GM21447 (cell line): Measurements from ENCODE around the gene ATF6.
"Not testable (repeated sequence)": the region's sequence is repeated elsewhere in the genome, so short reads cannot be mapped to it uniquely, and the experiment has no call there.

Experiments
- ATAC-seq: cut with Tn5 transposase; IDR thresholded peaks from one replicate; pipeline ENCODE4 v1.9.1; 2021; ENCODE audit not compliant: unreplicated experiment

The ATF6 gene

DNA sequence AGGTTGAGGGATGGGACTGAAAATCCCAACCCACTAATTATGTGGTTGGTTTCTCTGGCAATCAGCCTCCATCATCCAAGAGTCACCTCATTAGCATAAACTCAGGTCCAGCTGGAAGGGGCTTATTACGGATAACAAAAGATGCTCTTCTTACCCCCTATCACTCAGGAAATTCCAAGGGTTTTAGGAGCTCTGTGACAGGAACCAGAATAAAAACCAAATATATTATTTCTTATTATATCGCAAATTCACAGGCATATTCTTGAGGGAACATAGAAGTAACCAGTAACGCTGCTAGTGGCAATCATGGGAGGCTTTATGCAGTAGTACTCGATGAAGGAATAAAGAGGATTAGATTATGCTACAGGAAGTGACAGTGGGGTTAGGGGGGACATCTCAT, 59.7 kb downstream of the ATF6 start:
- ATAC-seq: no peak

DNA sequence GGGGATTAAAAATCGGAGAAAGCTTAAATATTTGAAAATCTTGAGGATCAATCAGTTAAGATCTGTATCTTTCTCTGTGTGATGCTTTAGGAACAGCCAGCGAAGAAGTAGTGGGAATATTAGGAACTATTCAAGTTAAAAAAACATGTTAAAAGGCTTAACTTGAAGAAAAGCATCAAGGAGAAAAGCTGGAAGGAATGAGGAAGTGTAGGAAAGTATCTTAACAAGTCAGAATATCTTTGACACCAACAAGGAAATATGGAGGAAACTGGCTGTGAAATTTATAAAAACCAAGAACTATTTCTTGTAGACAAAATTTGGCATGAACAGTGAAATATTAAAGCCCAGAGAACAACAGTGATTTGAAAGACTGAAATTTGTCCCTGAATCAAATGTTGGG, 60.4 kb downstream of the ATF6 start:
- no peak for ATAC-seq

DNA sequence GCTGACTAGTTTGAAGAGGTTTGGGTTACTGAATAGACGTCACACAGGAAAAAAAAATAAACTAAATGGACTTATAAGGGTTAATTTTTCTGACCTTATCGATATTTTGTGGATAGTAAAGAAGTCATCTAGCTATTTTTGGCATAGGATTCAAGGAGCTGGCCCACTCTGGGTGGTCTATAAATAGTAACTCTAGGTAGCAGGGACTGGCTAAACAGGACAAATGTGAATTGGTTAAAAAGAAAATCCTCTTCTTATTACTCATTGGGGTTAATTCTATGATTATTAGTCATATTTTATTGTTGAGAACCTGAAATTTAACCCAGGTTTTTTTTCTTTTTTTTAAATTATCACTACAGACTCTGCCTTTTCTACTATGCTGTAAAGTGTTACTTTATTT, 61.7 kb downstream of the ATF6 start:
- no peak for ATAC-seq

DNA sequence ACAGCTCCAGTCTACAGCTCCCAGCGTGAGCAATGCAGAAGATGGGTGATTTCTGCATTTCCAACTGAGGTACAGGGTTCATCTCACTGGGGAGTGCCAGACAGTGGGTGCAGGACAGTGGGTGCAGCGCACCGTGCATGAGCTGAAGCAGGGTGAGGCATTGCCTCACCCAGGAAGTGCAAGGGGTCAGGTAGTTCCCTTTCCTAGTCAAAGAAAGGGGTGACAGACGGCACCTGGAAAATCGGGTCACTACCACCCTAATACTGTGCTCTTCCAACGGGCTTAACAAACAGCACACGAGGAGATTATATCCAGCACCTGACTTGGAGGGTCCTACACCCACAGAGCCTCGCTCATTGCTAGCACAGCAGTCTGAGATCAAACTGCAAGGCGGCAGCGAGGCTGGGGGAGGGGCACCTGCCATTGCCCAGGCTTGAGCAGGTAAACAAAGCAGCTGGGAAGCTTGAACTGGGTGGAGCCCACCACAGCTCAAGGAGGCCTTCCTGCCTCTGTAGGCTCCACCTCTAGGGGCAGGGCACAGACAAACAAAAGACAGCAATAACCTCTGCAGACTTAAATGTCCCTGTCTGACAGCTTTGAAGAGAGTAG, 66.3 kb downstream of the ATF6 start:
- ATAC-seq: not testable (repeated sequence)

DNA sequence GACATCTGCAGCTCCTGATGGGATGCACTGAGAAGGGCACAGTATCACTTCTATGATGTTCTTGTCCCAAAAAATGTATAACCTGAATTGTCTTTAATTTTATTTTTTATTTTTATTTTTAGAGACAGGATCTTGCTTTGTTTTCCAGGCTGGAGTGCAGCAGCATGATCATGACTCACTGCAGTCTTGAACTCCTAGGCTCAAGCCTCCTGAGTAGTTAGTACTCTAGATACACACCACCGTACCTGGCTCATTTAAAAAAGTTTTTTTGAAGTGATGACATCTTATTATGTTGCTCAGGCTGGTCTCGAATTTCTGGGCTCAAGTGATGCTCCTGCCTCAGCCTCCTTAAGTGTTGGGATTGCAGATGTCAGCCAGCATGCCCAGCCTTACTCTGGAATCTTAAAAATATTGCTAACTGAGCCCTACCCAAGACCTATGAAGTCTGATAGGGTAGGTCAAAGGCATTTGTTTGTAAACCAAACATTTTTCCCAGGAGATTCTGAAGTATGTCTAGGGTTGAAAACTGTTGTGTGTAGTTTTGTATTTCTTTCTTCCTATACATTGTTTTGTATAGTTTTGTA, 68.9 kb downstream of the ATF6 start:
- no peak for ATAC-seq

DNA sequence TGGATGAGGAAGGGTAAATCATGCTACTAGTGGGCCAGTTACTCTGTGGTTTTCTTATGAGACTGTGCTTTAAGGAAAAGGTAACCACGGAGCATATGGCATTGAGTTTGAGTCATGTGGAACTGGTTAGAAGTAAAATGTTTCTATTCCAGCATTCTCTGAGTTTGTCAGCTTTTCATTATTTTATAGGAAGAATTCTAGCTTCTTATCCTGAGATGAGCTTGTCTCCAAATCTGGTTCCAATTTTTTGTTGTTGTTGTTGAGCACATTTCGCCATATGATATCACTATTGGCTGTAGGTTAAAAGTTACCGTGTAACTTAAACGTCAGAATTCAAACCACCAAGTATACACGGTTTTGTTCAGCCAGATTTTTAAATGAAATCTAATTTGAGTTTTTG, 69.9 kb downstream of the ATF6 start:
- ATAC-seq: no peak

DNA sequence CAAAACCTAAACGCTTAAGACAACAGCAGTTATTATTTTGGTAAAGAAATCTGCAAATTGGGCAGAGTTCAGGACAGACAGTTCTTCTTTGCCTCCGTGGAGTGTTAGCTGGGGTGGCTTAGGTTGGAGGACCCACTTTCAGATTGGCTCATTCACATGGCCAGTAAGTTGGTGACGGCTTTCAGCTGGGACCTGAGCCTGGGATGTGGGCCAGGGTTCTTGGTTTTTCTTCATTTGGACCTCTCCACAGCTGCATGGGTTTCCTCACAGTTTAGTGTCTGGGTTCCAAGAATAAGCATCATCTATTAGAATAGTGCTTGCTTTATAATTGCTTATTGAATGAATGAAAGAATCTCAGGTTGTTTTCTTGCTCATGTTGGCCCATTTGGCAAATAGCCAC, 72.2 kb downstream of the ATF6 start:
- no peak for ATAC-seq

DNA sequence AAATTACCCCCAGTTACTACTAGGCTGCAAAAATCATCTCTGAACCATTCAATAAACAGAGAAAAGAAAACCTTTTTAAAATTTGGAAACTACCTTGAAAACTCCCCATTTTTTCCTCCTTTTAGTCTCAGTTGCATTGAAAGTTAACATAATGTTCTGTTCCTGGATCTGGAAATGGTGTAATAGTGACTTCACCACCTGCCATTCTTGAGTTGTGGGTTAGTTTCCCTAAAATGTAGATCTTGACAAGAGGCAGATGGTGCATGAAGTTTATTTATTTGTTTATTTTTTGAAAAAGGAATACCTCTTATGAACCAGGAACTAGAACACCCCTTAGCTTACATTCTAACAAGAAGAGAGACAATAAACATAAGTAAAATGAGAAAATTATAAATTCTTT, 72.8 kb downstream of the ATF6 start:
- ATAC-seq: no peak

DNA sequence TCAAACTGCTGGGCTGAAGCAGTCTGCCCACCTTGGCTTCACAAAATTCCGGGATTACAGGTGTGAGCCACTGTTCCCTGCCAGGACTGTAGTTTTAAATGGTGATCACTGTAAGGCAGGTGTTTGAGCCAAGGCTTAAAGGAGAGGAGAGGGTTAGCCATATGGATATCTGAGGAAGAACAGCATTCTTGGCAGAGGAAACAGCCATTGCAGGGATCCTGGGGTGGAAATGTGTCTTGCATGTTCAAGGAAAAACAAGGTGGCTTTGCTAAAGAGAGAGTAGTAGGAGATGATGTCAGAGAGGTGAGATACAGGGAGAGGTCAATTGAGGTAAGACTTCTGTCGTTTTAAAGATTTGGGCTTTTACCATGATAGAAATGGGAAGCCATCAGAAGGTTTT, 73.5 kb downstream of the ATF6 start:
- ATAC-seq: no peak

DNA sequence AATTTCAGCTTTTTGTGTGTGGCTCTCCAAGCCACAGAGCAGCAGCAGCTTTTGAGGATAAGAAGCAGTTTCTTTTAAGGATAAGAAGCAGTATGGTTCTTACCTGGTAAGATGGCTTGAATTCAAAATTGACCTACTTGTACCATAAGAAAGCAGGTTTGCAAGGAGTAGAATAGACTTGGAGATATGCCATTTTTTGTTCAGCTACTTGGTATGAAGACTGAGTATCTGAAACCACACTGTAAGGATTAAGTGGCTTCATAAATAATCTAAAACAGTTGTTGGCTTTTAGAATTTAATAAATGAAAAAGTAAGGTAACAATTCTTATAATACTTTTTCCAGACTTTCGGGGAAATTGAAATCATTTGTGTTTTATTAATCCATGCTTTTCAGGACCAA, 74.2 kb downstream of the ATF6 start:
- no peak for ATAC-seq

DNA sequence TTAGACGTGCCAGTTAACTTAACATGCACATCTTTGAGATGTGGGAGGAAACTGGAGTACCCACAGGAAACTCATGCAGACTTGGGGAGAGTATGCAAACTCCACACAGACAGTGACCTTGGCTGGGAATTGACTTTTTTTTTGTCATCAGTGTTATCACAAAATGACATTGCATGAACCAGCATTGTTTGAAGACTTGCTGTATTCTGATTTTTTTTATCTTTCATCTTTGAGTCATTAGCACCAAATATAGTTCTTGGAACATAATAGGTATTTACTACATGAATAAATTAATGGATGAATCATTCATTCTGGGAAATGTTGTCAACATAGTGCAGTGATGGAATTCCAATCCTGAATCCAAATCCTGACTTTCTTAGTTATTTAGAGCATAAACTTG, 77.0 kb downstream of the ATF6 start:
- ATAC-seq: no peak

DNA sequence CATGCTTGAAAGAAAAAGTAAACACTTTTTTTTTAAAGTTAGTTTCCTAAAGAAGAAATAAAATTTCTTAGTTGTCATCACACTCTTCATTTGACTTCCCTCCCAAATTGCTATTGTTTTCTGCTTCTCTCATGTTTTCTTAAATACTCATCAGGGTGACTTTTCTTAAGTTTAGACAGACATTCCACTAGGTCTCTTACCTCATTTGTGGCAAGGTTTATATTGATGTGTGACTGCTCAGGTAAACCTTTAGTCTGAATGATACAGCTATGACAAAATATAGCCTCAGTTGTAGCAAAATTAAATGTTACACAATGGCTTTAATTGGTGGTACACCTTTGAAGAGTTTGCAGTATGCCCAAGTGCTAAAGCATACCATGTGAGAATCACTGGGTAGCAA, 78.6 kb downstream of the ATF6 start:
- no peak for ATAC-seq

DNA sequence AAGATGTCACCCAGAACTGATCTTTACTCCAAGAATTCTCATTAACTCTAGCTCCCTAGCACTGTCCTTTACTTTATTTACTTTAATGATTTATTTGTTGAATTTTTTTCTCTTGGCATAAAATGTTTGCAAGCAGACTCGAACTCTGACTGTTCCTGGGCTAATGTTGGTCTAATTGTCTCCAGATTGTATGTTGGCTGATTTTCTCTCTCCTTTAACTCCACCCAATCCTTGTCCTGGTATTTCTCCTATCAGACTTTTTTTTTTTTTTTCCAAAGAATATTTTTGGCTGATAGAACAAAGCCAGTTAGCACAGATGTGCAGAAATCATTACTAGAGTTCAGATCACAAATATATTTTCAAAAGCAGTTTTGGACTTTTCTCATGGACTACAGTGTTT, 82.6 kb downstream of the ATF6 start:
- ATAC-seq: no peak

DNA sequence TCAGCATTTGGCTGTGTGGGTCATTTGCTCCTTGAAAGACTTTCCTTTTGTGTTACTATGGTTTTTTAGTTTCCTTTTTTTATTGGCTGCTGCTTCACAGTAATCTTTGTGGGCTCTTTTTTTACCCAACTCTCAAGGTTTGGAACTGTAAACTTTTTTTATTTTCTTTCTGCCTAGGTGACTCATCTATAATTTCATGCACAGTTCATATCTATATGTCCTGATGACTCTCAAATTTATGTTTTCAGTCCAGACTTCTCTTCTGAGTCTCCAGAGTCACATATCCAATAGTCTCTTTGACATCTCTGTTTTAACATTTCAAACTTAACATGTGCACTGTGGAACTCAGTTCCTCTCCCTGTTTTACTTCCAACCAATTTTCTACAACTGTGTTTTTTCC, 83.4 kb downstream of the ATF6 start:
- no peak for ATAC-seq

DNA sequence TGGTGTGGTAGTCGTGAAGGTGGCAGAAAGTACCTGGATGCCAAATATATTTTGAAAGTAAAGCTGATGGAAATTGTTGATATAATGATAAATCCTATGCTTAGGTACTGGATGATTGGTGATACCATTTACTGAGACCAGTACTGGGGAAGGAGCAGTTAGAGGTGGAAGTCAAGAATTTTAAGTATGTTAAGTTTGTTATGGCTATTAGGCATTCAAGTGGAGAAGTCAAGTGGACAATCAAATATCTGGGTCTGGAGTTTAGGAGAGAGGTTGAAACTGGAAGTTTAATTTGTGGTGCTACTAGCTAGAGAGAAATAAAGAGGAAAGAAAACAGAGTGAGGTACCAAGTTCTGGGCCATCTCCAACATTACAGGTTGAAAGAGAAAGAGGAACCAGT, 89.1 kb downstream of the ATF6 start:
- ATAC-seq: no peak

DNA sequence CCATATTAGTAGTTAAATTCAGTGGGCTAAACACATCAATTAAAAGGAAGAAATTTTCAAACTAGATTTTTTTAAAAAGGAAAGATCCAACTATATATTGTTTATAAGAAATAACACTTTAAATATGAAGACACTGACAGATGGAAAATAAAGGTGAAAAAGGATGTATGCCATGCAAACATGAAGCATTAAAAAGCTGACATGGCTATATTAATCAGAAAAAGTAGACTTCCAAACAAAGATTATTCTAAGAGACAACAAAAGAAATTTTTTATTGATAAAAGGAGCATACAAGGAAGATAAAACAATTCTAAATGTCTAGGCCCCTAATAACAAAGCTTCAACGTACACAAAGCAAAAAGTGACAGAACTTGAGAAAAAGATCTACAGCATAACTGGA, 92.2 kb downstream of the ATF6 start:
- no peak for ATAC-seq

DNA sequence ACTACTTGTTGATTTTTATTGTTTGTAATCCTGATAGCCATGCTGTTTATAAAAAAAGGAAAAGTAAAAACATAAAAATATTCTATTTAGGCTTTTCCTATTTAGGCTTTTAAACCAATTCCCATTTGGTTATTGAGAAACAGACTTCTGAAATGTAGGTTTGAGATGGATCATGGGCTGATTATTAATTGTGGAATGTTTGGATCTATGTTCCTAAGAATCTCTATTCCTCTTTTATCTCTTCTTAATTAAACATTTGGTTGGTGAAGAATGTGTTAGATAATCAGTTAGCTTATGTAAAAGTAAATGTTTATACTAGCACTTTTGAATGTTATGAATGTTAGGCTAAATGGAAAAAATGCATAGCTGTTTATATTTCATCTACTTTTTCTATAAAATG, 97.4 kb downstream of the ATF6 start:
- no peak for ATAC-seq

DNA sequence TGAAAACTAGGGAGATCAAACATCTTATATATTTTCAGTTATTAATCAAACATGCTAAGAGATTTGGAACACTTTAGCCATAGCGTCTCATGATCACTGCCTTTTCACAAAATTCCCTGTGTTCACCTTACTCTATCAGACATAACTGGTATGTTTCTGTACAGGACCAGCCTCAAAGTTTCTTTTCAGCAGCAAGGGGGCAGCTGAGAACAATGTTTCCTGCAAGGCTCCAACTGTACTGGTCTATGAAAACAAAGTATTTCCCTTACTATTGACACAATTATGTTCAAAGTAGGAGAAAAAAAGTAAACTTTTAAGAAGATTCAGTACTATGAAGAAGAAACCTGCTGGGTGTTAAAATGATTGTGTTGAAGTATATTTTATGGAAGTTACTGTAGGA, 98.5 kb downstream of the ATF6 start:
- no peak for ATAC-seq

DNA sequence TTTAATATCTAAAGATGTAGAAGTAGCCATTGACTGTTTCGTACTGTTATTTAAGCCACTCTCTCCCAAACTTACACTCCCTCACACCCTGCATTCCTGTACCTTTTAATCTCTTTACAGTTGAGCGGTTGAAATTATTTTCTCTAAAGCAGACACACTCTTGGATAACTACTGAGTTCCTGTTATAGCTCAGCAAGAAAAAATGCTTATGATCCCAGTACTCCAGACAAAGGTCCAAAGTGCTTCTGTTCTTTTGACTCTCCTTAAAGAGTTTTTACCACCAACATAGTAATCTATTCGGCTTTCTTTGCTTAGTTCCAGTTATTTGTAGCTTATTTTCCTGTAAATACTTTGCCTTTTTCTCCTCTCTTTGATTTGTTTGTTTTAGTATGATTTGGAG, 100.1 kb downstream of the ATF6 start:
- no peak for ATAC-seq

DNA sequence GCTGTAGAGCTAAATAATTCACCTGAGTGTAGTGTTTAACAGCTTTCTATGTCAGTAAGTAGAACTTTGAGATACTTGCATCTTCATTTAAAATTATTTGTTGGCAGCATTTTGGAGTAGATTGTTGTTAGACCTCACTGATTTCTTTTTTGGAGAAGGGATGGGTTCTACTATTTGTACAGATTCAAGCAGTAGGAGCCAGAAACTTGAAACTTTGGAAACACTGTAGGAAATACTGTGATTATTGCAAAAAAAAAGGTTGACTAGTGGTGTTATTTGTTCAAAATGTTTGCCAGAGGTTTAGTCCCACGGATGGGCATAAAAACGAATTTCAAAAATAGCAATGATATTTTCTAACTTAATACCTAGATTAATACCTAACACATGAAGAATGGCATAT, 102.7 kb downstream of the ATF6 start:
- ATAC-seq: no peak

DNA sequence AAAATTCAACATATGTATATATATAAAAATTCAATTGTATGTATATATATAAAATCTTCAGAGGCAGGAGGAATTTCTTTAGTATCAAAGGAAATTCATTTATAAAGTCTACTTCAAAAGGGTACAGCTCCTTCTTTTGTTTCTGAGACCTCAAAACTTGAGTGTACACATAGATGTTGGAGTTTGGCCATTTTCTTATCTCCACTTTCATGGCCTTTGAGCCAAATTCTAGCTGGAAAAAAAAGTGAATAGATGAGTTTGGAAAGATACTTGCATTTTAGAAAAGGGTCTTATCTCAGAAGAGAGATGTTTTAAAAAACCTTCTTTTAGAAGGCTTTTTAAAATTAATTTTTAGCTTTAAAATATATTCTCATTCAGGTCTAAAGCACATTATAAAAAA, 103.2 kb downstream of the ATF6 start:
- no peak for ATAC-seq

DNA sequence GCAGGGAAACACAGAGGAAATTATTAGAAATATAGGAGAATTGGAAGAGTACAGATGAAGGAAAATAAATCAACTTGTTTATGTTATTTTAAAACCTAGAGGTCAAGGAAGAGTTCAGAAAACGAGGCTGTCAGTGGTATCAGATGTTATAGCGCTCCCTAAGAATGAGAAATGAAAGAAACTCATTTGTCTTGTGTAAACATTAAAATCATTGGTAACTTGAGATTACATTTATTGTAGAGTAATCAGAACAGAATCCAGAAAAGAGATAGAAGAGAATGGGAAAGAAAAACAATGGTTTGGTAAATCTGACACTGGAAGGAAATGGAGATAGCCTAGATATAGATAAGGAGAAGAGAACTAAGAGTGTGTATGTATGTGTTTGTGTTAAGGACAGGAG, 106.4 kb downstream of the ATF6 start:
- no peak for ATAC-seq

DNA sequence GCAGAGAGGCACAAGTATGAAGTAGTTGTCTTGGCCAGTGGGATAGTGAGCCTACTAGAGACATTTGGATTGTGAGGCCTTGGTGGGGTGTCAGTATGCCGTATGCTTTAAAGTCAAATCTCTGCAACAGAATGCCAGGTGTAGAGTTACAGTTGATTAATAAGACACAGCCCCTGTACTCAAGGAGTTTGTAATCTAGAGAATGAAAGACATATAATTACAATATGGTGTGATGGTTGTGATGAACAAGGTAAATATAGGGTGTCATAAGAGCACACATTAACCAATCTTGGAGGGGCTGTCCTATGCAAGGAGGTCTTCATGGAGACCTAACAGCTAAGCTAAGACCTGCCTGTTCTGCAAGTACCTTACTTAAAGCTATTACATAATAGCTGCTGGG, 113.1 kb downstream of the ATF6 start:
- ATAC-seq: no peak
